ENCODE measurements around the gene PPP2R2D. TPM values are rescaled to one million over a fixed set of nuclear protein-coding genes. Genes with fewer than 3 reads are reported as not detected.

Gene PPP2R2D
- total RNA-seq, 1 donor from 2014 or later: 36.9 TPM

GRCh38 chr10:131908151-131908550 is 7.3 kb downstream of the PPP2R2D start:
- DNase-seq (ENCODE audit: low spot score): no peak
- H3K27me3 Mint-ChIP-seq (ENCODE audit: unreplicated experiment): peaks cover 6% of the 10 kb centered on the region
- H3K4me3 Mint-ChIP-seq (ENCODE audit: unreplicated experiment): no peak overlapping the region
- TF ChIP-seq CTCF (IDR thresholded peaks at IDR 0.05; ENCODE audit: unreplicated experiment): no peak
- no peaks in the 10 kb centered on the region for H3K9me3 Mint-ChIP-seq (ENCODE audit: unreplicated experiment)
- H3K27ac Mint-ChIP-seq (ENCODE audit: unreplicated experiment): peak overlapping the region; percentile 37
- H3K4me1 Mint-ChIP-seq (ENCODE audit: unreplicated experiment): peaks cover 23% of the 10 kb centered on the region
- peaks cover 20% of the 10 kb centered on the region for H3K36me3 Mint-ChIP-seq (ENCODE audit: low read depth, unreplicated experiment)

GRCh38 chr10:131909014-131909808 is 8.4 kb downstream of the PPP2R2D start:
- Mint-ChIP-seq H3K36me3 (ENCODE audit: low read depth, unreplicated experiment) (peaks cover 24% of the 10 kb centered on the region), H3K27ac (ENCODE audit: unreplicated experiment) (no peak overlapping the region), H3K4me3 (ENCODE audit: unreplicated experiment) (no peak overlapping the region), H3K9me3 (ENCODE audit: unreplicated experiment) (no peaks in the 10 kb centered on the region), H3K4me1 (ENCODE audit: unreplicated experiment) (peaks cover 19% of the 10 kb centered on the region), H3K27me3 (ENCODE audit: unreplicated experiment) (peaks cover 6% of the 10 kb centered on the region)
- no peak for TF ChIP-seq CTCF (IDR thresholded peaks at IDR 0.05; ENCODE audit: unreplicated experiment)
- no peak for DNase-seq (ENCODE audit: low spot score)

GRCh38 chr10:131909929-131910328 is 9.1 kb downstream of the PPP2R2D start:
- Mint-ChIP-seq H3K36me3 (ENCODE audit: low read depth, unreplicated experiment) (peaks cover 24% of the 10 kb centered on the region), H3K27ac (ENCODE audit: unreplicated experiment) (no peak overlapping the region), H3K9me3 (ENCODE audit: unreplicated experiment) (no peaks in the 10 kb centered on the region), H3K4me3 (ENCODE audit: unreplicated experiment) (no peak overlapping the region), H3K27me3 (ENCODE audit: unreplicated experiment) (peaks cover 5% of the 10 kb centered on the region), H3K4me1 (ENCODE audit: unreplicated experiment) (peaks cover 14% of the 10 kb centered on the region)
- TF ChIP-seq CTCF (IDR thresholded peaks at IDR 0.05; ENCODE audit: unreplicated experiment): no peak
- no peak for DNase-seq (ENCODE audit: low spot score)

- TF ChIP-seq CTCF (IDR thresholded peaks at IDR 0.05; ENCODE audit: unreplicated experiment): no peak
- Mint-ChIP-seq H3K9me3 (ENCODE audit: unreplicated experiment) (no peaks in the 10 kb centered on the region), H3K27ac (ENCODE audit: unreplicated experiment) (no peak overlapping the region), H3K36me3 (ENCODE audit: low read depth, unreplicated experiment) (peaks cover 24% of the 10 kb centered on the region), H3K4me1 (ENCODE audit: unreplicated experiment) (peaks cover 11% of the 10 kb centered on the region), H3K4me3 (ENCODE audit: unreplicated experiment) (no peak overlapping the region), H3K27me3 (ENCODE audit: unreplicated experiment) (no peaks in the 10 kb centered on the region)
- no peak for DNase-seq (ENCODE audit: low spot score)
Observed at GRCh38 chr10:131910663-131911314, 10.0 kb downstream of the PPP2R2D start.

GRCh38 chr10:131911451-131911850 is 10.6 kb downstream of the PPP2R2D start:
- Mint-ChIP-seq H3K9me3 (ENCODE audit: unreplicated experiment) (no peaks in the 10 kb centered on the region), H3K27ac (ENCODE audit: unreplicated experiment) (no peak overlapping the region)

More at GRCh38 chr10:131911451-131911850, 10.6 kb downstream of the PPP2R2D start:
- Mint-ChIP-seq H3K36me3 (ENCODE audit: low read depth, unreplicated experiment) (peaks cover 24% of the 10 kb centered on the region), H3K4me3 (ENCODE audit: unreplicated experiment) (no peak overlapping the region), H3K27me3 (ENCODE audit: unreplicated experiment) (no peaks in the 10 kb centered on the region), H3K4me1 (ENCODE audit: unreplicated experiment) (peaks cover 11% of the 10 kb centered on the region)
- no peak for TF ChIP-seq CTCF (IDR thresholded peaks at IDR 0.05; ENCODE audit: unreplicated experiment)
- no peak for DNase-seq (ENCODE audit: low spot score)

Measured in endothelial cell (in vitro differentiated cells).